Nephron progenitor cell (in vitro differentiated cells): ENCODE measurements around the gene GRAP2.

Experiments used
- DNase-seq: peaks from one replicate; pipeline ENCODE4 v3.0.0; 2021
- H3K27ac Mint-ChIP-seq: 2 replicates; pipeline ENCODE4 v1.8.0; 2021; ENCODE audit warnings: mild to moderate bottlenecking, moderate library complexity, mixed read lengths
- H3K27me3 Mint-ChIP-seq: 2 replicates; pipeline ENCODE4 v1.8.0; 2021; ENCODE audit warnings: mild to moderate bottlenecking, low read depth, mixed read lengths; ENCODE audit not compliant: poor library complexity
- H3K36me3 Mint-ChIP-seq: 2 replicates; pipeline ENCODE4 v1.8.0; 2021; ENCODE audit warnings: low read depth, mixed read lengths
- H3K4me1 Mint-ChIP-seq: 2 replicates; pipeline ENCODE4 v1.8.0; 2021; ENCODE audit warnings: mixed read lengths
- H3K4me3 Mint-ChIP-seq: 2 replicates; pipeline ENCODE4 v1.8.0; 2021; ENCODE audit warnings: mild to moderate bottlenecking, moderate library complexity, mixed read lengths
- H3K9me3 Mint-ChIP-seq: 2 replicates; pipeline ENCODE4 v1.8.0; 2021; ENCODE audit warnings: mild to moderate bottlenecking, moderate library complexity, mixed read lengths
- TF ChIP-seq, protein P1 (sequence below): fragments of 200-600 bp; sonication (generic); IDR thresholded peaks from 2 replicates; pipeline ENCODE4 v1.5.0; 2021; ENCODE audit warnings: antibody characterized with exemption

GRAP2 gene

DNA sequence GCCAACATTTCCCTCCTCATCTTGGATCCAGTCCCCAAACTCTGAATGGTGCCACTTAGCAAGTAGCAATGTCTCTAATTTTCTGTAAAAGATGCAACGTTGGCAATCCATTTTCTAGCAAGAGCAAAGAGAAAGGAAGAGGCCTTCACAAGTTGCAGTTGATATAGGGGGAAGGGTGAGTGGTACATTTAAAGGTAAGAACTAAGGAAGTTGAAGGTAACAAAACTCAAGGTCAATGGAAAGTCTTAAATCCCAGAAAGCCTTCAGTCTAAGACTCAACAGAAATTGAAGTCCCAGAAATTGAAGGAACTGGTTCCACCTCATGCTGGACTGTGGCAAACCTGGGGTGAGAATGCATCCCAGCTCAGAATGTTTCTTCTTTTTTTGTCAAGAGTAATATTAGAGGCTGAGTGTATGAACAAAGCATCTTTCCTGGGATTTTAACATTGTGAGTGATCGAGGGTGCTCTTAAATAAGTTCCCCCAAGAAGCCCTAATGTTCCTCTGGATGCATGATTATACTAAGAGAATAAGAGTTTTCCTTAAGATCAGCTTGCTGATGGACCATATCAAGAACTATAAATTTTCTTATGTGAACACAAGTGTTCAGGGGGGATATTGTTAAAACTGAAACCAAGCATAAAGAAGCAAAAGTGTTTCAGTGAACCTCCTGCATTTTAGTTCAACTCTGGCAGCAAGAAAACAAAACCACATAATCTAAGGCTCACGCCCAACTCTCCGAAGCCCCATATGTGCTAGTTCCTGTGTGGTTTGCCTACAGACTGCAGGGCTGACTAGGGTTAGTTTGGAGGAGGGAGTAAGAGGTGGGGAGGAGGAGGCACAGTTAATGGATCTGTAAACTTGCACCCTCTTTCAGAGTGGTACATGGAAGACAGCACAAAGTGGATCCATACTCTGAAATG, at the start of gene GRAP2:
TSS of gene GRAP2 (plus strand) at position 779 of the 922 bp plus-strand sequence. CDS start 46,023 bp downstream, outside the sequence.
- no peak for DNase-seq
- Mint-ChIP-seq H3K4me1 (no peaks in the 10 kb centered on the region), H3K4me3 (no peak within 1 kb of the TSS), H3K36me3 (no peaks in the 10 kb centered on the region), H3K27ac (no peak within 1 kb of the TSS), H3K9me3 (no peaks in the 10 kb centered on the region), H3K27me3 (peaks cover 4% of the 10 kb centered on the region)
- TF ChIP-seq, protein P1, sequence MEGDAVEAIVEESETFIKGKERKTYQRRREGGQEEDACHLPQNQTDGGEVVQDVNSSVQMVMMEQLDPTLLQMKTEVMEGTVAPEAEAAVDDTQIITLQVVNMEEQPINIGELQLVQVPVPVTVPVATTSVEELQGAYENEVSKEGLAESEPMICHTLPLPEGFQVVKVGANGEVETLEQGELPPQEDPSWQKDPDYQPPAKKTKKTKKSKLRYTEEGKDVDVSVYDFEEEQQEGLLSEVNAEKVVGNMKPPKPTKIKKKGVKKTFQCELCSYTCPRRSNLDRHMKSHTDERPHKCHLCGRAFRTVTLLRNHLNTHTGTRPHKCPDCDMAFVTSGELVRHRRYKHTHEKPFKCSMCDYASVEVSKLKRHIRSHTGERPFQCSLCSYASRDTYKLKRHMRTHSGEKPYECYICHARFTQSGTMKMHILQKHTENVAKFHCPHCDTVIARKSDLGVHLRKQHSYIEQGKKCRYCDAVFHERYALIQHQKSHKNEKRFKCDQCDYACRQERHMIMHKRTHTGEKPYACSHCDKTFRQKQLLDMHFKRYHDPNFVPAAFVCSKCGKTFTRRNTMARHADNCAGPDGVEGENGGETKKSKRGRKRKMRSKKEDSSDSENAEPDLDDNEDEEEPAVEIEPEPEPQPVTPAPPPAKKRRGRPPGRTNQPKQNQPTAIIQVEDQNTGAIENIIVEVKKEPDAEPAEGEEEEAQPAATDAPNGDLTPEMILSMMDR, result no peak

DNA sequence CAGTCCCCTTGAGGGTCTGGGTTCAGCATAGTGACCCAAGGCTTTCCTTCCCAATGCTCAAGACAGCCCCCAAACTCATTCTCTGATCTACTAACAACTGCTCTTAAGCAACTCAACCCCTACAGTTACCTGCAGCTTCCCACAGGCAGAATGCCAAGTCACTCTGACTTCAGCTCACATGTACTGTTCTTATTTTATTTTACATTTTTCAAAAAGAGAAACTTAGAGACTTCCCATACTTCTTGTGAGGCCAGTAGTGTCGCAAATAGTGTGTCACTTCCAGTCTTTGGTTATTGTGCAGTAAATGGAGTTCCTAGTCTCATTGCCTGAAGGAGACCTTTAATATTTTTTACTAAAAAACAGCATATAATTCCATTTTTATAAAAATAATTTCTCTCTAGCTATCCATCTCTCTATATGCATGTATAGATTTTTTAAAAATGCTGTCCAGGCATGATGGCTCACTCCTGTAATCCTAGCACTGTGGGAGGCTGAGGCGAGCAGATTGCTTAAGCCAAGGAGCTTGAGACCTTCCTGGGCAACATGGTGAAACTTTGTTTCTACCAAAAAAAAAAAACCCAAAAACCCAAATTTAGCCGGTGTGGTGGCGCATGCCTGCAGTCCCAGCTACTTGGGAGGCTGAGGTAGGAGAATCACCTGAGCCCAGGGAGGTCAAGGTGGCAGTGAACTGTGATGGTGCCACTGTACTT, 49.1 kb upstream of the GRAP2 start:
- H3K27me3 Mint-ChIP-seq, result peaks cover 4% of the 10 kb centered on the region

DNA sequence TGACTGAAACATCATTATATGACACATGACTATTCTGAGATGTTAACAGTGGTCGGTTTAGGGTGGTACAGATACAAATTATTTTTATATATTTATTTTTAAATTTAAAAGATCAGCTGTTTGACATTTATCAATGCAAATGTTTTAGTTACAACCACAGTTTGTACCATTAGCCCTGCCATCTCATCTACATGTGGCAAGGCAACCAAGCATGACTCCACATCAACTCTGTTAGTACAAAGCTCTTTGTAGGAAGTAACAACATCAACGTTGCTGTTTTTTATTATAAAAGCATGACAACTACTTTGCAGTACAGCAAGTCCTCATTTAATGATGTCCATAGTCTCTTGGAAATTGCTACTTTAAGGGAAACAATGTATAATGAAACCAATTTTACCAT, 48.1 kb upstream of the GRAP2 start:
- TF ChIP-seq, protein P1, result no peak
- Mint-ChIP-seq H3K9me3 (no peaks in the 10 kb centered on the region), H3K27ac (no peak overlapping the region), H3K36me3 (no peaks in the 10 kb centered on the region), H3K4me3 (no peak overlapping the region), H3K27me3 (peaks cover 4% of the 10 kb centered on the region), H3K4me1 (no peaks in the 10 kb centered on the region)
- no peak for DNase-seq

More for the DNA sequence above, 49.1 kb upstream of the GRAP2 start:
- H3K9me3 Mint-ChIP-seq, result no peaks in the 10 kb centered on the region
- H3K36me3 Mint-ChIP-seq, result no peaks in the 10 kb centered on the region
- no peak overlapping the region for H3K4me3 Mint-ChIP-seq
- DNase-seq, result no peak
- H3K4me1 Mint-ChIP-seq, result no peaks in the 10 kb centered on the region
- no peak overlapping the region for H3K27ac Mint-ChIP-seq
- TF ChIP-seq, protein P1, result no peak

DNA sequence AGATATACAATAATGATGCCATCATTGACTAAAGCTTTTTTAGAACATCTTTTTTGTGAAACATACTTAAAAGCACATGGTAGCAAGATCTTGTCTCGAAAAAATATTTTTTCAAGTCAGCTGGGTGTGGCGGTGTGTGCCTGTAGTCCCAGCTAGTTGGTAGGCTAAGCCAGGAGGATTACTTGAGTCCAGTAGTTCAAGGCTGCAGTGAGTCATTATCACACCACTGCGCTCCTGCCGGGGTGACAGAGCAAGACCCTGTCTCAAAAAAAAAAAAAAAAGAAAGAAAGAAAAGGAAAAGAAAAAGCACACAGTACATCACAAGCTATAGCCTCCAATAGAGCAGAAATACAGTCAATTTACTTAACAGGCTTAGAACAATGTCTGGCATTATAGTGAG, 44.3 kb upstream of the GRAP2 start:
- TF ChIP-seq, protein P1, result no peak
- Mint-ChIP-seq H3K9me3 (no peaks in the 10 kb centered on the region), H3K36me3 (no peaks in the 10 kb centered on the region), H3K4me1 (no peaks in the 10 kb centered on the region), H3K27me3 (peaks cover 4% of the 10 kb centered on the region), H3K4me3 (no peak overlapping the region), H3K27ac (no peak overlapping the region)
- no peak for DNase-seq

DNA sequence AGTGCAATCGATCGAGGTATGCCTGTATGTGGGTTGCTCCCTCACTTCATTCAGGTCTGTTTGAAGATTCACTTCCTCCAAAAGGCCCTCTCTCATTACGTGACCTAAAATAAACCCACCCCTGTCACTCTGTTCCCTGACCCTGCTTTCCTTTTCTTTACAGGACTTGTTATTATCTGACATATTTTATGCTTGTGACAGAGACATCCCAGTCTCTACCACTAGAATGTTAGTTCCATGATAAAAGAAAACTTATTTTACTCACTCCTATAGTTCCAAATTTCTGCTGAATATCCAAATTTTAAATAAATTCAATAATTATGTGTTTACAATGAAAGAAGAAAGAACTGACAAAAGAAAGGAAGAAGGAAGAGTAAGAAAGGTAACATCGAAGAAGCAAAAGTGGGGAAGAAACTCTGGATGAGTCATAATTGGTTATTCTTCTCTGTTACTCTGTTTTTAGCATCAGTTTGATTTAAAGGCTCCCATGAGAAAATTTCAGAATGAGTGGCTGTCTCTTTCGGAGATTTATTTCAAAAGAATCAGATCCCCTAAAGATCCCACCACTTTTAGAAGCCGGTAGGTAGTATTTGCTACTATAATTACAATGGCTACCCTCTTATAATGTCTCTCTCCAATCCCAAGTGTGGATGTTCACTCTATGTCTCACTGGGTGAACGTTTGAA, 40.8 kb upstream of the GRAP2 start:
- Mint-ChIP-seq H3K27ac (no peak overlapping the region), H3K36me3 (no peaks in the 10 kb centered on the region)

More for the DNA sequence above, 40.8 kb upstream of the GRAP2 start:
- DNase-seq, result no peak
- H3K4me1 Mint-ChIP-seq, result no peaks in the 10 kb centered on the region
- TF ChIP-seq, protein P1, result no peak
- peaks cover 4% of the 10 kb centered on the region for H3K27me3 Mint-ChIP-seq
- no peaks in the 10 kb centered on the region for H3K9me3 Mint-ChIP-seq
- no peak overlapping the region for H3K4me3 Mint-ChIP-seq
